HEK293 (cell line): ENCODE data around the gene SOX5.
"Not testable (repeated sequence)": the region's sequence is repeated elsewhere in the genome, so short reads cannot be mapped to it uniquely, and the experiment has no call there.

ENCODE experiments used
- CTCF ChIP-seq: fragments of 450-650 bp; formaldehyde crosslinking; IDR thresholded peaks from 2 replicates; pipeline ENCODE4 v1.5.1; 2016; ENCODE audit warnings: missing biosample characterization, missing genetic modification characterization
- SALL2 ChIP-seq: fragments of 450-650 bp; formaldehyde crosslinking; IDR thresholded peaks from 2 replicates; pipeline ENCODE4 v1.5.0; 2017; ENCODE audit warnings: missing biosample characterization, mild to moderate bottlenecking, missing genetic modification characterization, borderline replicate concordance
- TCF7L2 ChIP-seq: IDR thresholded peaks from 2 replicates; pipeline ENCODE4 v1.6.1; 2011; ENCODE audit warnings: low read depth, mild to moderate bottlenecking, inconsistent platforms, low read length, moderate library complexity, borderline replicate concordance
- ZEB2 ChIP-seq: fragments of 450-650 bp; formaldehyde crosslinking; IDR thresholded peaks from 2 replicates; pipeline ENCODE4 v1.5.1; 2016; ENCODE audit warnings: missing biosample characterization, missing genetic modification characterization
- ZFP69B ChIP-seq: fragments of 450-650 bp; formaldehyde crosslinking; IDR thresholded peaks from 2 replicates; pipeline ENCODE4 v1.5.1; 2016; ENCODE audit warnings: missing biosample characterization, missing genetic modification characterization
- ZNF239 ChIP-seq: fragments of 450-650 bp; formaldehyde crosslinking; IDR thresholded peaks from 2 replicates; pipeline ENCODE4 v1.5.1; 2016; ENCODE audit warnings: missing biosample characterization, missing genetic modification characterization
- ZNF266 ChIP-seq: fragments of 450-650 bp; formaldehyde crosslinking; IDR thresholded peaks from 2 replicates; pipeline ENCODE4 v1.5.1; 2016; ENCODE audit warnings: missing biosample characterization, missing genetic modification characterization, low read depth
- ZNF670 ChIP-seq: fragments of 450-650 bp; formaldehyde crosslinking; IDR thresholded peaks from 2 replicates; pipeline ENCODE4 v1.5.1; 2016; ENCODE audit warnings: missing biosample characterization, missing genetic modification characterization, low read depth
- ZSCAN30 ChIP-seq: fragments of 450-650 bp; IDR thresholded peaks from 2 replicates; pipeline ENCODE4 v1.5.1; 2018; ENCODE audit warnings: missing biosample characterization, mild to moderate bottlenecking, missing genetic modification characterization, moderate library complexity
- TF ChIP-seq, protein P1 (sequence below): fragments of 450-650 bp; IDR thresholded peaks from 2 replicates; pipeline ENCODE4 v1.5.1; 2018; ENCODE audit warnings: missing biosample characterization, mild to moderate bottlenecking, missing genetic modification characterization

- not testable (repeated sequence) for TF ChIP-seq ZNF670 (tag by site-specific recombination); ZNF266 (tag by site-specific recombination); SALL2 (tag by site-specific recombination); CTCF; ZEB2 (tag by site-specific recombination); ZNF239 (tag by site-specific recombination); ZSCAN30 (tag by site-specific recombination); TCF7L2; ZFP69B (tag by site-specific recombination)
- TF ChIP-seq, protein P1, sequence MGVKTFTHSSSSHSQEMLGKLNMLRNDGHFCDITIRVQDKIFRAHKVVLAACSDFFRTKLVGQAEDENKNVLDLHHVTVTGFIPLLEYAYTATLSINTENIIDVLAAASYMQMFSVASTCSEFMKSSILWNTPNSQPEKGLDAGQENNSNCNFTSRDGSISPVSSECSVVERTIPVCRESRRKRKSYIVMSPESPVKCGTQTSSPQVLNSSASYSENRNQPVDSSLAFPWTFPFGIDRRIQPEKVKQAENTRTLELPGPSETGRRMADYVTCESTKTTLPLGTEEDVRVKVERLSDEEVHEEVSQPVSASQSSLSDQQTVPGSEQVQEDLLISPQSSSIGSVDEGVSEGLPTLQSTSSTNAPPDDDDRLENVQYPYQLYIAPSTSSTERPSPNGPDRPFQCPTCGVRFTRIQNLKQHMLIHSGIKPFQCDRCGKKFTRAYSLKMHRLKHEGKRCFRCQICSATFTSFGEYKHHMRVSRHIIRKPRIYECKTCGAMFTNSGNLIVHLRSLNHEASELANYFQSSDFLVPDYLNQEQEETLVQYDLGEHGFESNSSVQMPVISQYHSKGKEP = not testable (repeated sequence)
These were observed 443.7 kb downstream of the SOX5 start for GRCh38 chr12:23505736-23506135.
